HG03565 (cell line): ENCODE data around the gene ARHGAP22.

Source experiments
- ATAC-seq: cut with Tn5 transposase; IDR thresholded peaks from one replicate; pipeline ENCODE4 v1.9.1; 2021; ENCODE audit warnings: mild to moderate bottlenecking, moderate library complexity; ENCODE audit not compliant: unreplicated experiment

Gene ARHGAP22

DNA sequence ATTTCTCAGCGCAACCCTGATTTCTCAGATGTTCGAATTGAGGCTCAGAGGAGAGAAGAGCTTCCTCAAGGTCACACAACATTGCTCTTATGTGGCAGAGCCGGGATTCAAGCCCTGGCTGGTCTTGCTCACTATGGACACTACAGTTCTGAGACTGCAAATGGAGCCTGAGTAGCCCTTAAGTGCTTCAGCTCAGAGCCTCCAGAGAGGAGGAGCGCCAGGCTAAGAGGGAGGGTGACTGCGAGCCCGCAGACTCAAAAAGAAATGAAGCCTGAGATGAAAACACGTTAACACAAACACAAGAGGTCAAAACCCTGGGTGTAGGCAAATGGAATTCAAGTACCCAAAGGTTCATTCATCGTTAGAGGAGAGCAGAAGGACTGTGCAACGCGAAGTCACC is 13.9 kb downstream of the ARHGAP22 start:
- no peak for ATAC-seq

DNA sequence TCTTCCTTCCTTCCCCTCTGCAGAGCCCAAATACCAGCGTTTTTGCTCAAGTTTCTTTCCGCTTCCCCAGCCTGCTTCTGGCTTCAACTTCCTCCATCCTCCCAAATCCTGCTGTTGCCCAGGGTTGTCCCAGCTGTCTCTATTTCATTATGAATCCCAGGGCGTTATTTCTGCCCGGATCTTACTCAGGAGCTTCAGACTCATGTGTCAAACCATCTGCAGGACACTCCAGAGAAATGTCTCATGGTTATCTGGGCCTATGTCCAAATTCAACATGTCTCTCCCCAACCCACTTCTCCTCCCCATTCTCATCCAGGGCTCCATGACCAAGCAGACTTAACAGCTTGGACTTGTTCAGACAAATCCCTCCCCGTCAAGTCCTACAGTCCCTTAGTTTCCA is 15.6 kb downstream of the ARHGAP22 start:
- no peak for ATAC-seq

- no peak for ATAC-seq
Observed at GRCh38 chr10:48587819-48588218, 17.1 kb downstream of the ARHGAP22 start.

DNA sequence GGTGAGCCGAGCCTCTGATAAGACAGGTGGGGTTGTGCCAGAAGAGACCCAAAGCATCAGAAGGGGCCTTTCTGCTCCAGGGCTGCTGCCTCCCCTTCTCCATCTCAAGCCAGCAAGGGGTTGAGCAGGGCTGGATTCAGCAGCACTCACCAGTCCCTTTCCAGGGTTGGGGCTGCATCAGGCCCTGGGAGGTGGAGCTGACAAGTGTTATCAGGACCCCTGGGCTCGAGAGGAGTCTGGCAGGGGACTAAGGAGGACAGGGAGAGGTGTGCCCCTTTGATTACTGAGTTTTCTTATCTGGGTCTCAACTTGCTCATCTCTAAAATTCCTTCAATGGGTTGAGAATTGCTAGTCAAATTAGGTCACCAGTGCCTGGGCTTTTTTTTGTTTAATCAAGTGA is 17.8 kb downstream of the ARHGAP22 start:
- ATAC-seq: no peak

GRCh38 chr10:48582970-48583369 is 21.9 kb downstream of the ARHGAP22 start:
- no peak for ATAC-seq

DNA sequence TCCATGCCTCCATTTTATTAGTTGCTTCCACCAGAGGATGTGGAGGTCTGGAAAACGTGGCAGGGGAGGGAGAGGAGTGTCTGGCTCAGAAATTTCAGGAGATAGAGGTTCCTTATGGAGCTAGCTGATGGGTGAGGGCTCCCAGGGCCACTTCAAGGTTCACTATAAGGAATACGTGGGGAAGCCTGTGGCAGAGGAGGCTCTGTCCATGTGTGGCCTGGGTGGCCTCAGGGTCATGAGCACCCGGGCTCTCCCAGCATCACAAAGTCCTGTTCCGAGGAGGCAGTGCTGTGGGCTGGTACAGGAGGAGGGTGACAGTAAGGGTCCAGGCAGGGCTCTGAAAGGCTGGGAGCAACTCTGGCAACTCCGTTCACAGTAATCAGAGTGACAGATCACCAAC is 24.6 kb downstream of the ARHGAP22 start:
- ATAC-seq: no peak

- ATAC-seq: no peak
Observed at GRCh38 chr10:48579251-48579960, 25.5 kb downstream of the ARHGAP22 start.

- no peak for ATAC-seq
Observed at GRCh38 chr10:48577158-48577557, 27.7 kb downstream of the ARHGAP22 start.

DNA sequence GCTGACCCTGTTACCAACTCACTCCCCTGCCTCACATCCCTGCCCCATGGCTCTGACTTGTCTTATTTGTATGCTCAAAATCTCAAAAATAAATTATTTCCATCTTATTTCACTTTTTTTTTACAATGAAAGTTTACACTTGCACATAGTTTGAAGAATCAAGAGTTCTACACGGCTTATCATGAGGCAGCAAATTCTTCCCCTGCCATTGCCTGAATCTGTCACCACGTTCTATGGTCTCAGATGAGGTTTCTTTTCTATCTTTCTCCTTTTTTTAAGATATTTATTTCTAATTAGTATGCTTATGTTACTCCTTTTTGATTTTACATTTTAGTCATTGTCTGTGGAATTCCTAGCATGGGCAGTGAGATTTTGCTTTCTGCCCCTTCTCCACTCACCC is 28.4 kb downstream of the ARHGAP22 start:
- ATAC-seq: no peak

GRCh38 chr10:48575901-48576300 is 29.0 kb downstream of the ARHGAP22 start:
- ATAC-seq: no peak

DNA sequence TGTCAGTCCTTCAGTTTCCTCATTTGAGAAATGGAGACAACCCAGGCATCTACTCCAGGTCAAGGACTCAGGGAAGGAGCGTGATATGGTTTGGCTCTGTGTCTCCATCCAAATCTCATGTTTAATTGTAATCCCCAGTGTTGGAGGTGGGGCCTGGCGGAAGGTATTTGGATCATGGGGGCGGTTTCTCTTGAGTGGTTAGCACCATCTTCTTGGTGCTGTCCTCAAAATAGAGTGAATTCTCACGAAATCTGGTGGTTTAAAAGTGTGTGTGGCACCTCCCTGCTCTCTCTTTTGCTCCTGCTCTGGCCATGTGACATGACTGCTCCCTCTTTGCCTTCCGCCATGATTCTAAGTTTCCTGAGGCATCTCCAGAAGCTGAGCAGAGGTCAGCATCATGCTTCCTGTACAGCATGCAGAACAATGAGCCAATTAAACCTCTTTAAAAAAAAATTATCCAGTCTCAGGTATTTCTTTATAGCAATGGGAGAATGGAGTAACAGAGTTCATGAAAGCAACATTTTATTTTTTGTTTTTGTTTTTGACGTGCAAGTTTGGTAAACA is 30.0 kb downstream of the ARHGAP22 start:
- ATAC-seq: no peak

- ATAC-seq: no peak
Observed at GRCh38 chr10:48574322-48574796, 30.5 kb downstream of the ARHGAP22 start.

GRCh38 chr10:48573045-48573444 is 31.8 kb downstream of the ARHGAP22 start:
- ATAC-seq: no peak

GRCh38 chr10:48572414-48572813 is 32.5 kb downstream of the ARHGAP22 start:
- ATAC-seq: no peak

- no peak for ATAC-seq
Observed at GRCh38 chr10:48568546-48568945, 36.3 kb downstream of the ARHGAP22 start.

DNA sequence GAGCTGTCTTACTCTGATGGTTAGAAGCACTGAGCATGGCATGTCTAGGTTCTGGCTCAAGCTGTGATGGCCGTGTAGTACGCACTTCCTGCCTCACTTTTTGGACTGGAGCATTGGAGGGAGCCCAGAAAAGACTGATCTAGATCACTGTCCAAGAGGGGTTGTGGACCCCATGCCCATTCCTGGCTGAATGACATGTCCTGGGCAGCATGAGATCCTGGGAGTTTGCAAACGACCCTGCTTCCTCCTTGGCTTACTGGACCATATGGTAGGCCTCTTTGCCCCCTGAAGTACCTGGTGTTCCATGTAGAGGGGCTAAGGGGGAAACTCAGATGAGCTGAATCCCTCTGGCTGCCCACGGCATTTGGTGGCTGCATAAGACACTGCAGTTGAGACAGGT is 36.7 kb downstream of the ARHGAP22 start:
- ATAC-seq: no peak

GRCh38 chr10:48567346-48567745 is 37.5 kb downstream of the ARHGAP22 start:
- no peak for ATAC-seq

- no peak for ATAC-seq
Observed at GRCh38 chr10:48564466-48565160, 40.3 kb downstream of the ARHGAP22 start.

GRCh38 chr10:48557511-48558123 is 47.3 kb downstream of the ARHGAP22 start:
- no peak for ATAC-seq

DNA sequence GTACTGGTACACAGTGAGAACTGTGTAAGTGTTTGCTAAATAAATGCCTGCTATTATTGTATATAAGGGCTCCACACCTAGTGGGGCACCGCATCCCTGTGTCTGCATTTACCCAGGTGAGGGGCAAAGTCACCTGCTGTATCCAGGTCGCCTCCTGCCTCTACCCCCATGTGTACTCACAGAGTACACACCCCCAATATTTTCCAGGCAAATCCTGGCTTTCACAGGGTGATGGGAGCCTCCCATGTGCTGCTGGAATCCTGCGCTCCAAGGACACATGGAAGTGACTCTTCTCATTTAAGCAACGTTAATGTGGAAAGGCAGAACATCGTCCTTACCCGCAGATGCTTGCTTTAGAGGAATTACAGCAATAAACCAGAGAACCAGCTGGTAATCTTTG is 48.2 kb downstream of the ARHGAP22 start:
- ATAC-seq: no peak

DNA sequence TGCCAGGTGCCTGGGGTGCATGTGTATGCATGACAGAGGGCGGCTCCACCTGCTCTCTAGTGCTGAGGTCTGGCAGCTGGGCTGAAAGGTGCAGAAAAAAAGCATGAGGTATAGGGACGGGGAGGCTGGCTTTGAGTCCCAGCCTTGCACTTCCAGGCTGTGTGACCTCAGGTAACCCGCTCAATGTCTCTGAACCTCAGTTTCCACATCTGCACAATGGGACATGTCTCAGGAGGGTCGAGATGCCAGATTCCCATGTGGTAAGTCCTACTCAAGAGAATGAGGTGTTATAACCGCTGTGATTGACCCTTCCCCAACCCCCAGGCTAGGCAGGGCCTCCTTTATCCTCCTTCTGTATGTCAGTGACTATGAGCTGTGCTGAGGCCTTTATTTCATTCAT is 48.8 kb downstream of the ARHGAP22 start:
- ATAC-seq: no peak
